Measurements from ENCODE around the gene ACO2.

ACO2 gene

GRCh38 chr22:41565403-41566054 lies 96.6 kb downstream of the ACO2 start:
- POLR2A ChIA-PET = interaction anchor here (0.6 to 1.4 kb wide), 8 partner anchors 12 to 161 kb away, joined by 3 to 9 read pairs (median 3); partner anchors contain the start of genes PMM1 and XRCC6
- CTCF ChIA-PET = interaction anchor here (0.7 to 2.1 kb wide), 4 partner anchors 11 to 234 kb away, joined by 3 to 9 read pairs (median 6); partner anchors contain the start of gene POLR3H
- Histone ChIP-seq H3K27ac (ENCODE audit: extremely low read depth, low read depth, low read length) (peak overlapping the region; percentile 24; the same call in 1 of the 2 replicates), H3K9me3 (ENCODE audit: control insufficient read depth, insufficient read depth, low read depth, low read length) (no peaks in the 10 kb centered on the region), H3K4me1 (ENCODE audit: control insufficient read depth, insufficient read depth, low read length) (peaks cover 3% of the 10 kb centered on the region), H3K4me3 (ENCODE audit: low read depth, low read length) (no peak overlapping the region), H3K36me3 (ENCODE audit: control insufficient read depth in 2 of 2, insufficient read depth in 1 of 2, low read length in 2 of 2) (no peaks in the 10 kb centered on the region)
- TF ChIP-seq ZNF629 (tag by site-specific recombination; IDR thresholded peaks at IDR 0.05) (peak; percentile 51; the same call in 1 of the 2 replicates), KLF1 (tag by site-specific recombination; IDR thresholded peaks at IDR 0.05) (0 out of 2 replicates have a peak, but pooled peaks have one; percentile 10), ZNF350 (tag by site-specific recombination; IDR thresholded peaks at IDR 0.05) (no peak), HIC1 (tag by site-specific recombination; IDR thresholded peaks at IDR 0.05) (0 out of 2 replicates have a peak, but pooled peaks have one; percentile 27), ZIC2 (tag by site-specific recombination; IDR thresholded peaks at IDR 0.05) (no peak), ZNF621 (tag by site-specific recombination; IDR thresholded peaks at IDR 0.05) (no peak), SCRT2 (tag by site-specific recombination; IDR thresholded peaks at IDR 0.05) (no peak), GLIS2 (tag by site-specific recombination; IDR thresholded peaks at IDR 0.05) (peak; percentile 36), ZBTB17 (tag by site-specific recombination; IDR thresholded peaks at IDR 0.05) (peak; percentile 70), ZNF362 (tag by site-specific recombination; IDR thresholded peaks at IDR 0.05) (peak; percentile 79; the same call in 1 of the 2 replicates), ZNF274 (IDR thresholded peaks at IDR 0.05; ENCODE audit: low read length) (no peak), ZNF274 (tag by site-specific recombination; IDR thresholded peaks at IDR 0.05; ENCODE audit: borderline replicate concordance) (no peak), ZBTB8A (tag by site-specific recombination; IDR thresholded peaks at IDR 0.05) (0 out of 2 replicates have a peak, but pooled peaks have one; percentile 37), ZEB2 (tag by site-specific recombination; IDR thresholded peaks at IDR 0.05) (0 out of 2 replicates have a peak, but pooled peaks have one; percentile 60), ZNF600 (tag by site-specific recombination; IDR thresholded peaks at IDR 0.05) (peak; percentile 90), ZNF148 (tag by site-specific recombination; IDR thresholded peaks at IDR 0.05; ENCODE audit: borderline replicate concordance) (no peak), SP7 (tag by site-specific recombination; IDR thresholded peaks at IDR 0.05) (0 out of 2 replicates have a peak, but pooled peaks have one; percentile 42)

GRCh38 chr22:41567512-41567768 lies 98.5 kb downstream of the ACO2 start:
- no peak overlapping the region for H3K4me3 ChIP-seq (ENCODE audit: low read depth, low read length)
- no peaks in the 10 kb centered on the region for H3K36me3 ChIP-seq (ENCODE audit: control insufficient read depth in 2 of 2, insufficient read depth in 1 of 2, low read length in 2 of 2)
- CTCF ChIA-PET = interaction anchor here (0.6 to 2.1 kb wide), 5 partner anchors 9 to 34 kb away, joined by 3 to 9 read pairs (median 4); no protein-coding TSS in a partner anchor
- H3K9me3 ChIP-seq (ENCODE audit: control insufficient read depth, insufficient read depth, low read depth, low read length) = no peaks in the 10 kb centered on the region
- no peak overlapping the region for H3K27ac ChIP-seq (ENCODE audit: extremely low read depth, low read depth, low read length)
- POLR2A ChIA-PET = interaction anchor here (1.1 to 2.9 kb wide), 3 partner anchors 14 to 54 kb away, joined by 3 to 16 read pairs (median 4); partner anchors contain the start of genes DESI1, PMM1 and XRCC6
- H3K4me1 ChIP-seq (ENCODE audit: control insufficient read depth, insufficient read depth, low read length) = peaks cover 3% of the 10 kb centered on the region
- no peak for TF ChIP-seq ZNF274 (IDR thresholded peaks at IDR 0.05; ENCODE audit: low read length)
- no peak for TF ChIP-seq ZNF274 (tag by site-specific recombination; IDR thresholded peaks at IDR 0.05; ENCODE audit: borderline replicate concordance)
- TF ChIP-seq PRDM2 (tag by site-specific recombination; IDR thresholded peaks at IDR 0.05; ENCODE audit: borderline replicate concordance) = no peak
- no peak for TF ChIP-seq ZNF561 (tag by site-specific recombination; IDR thresholded peaks at IDR 0.05; ENCODE audit: borderline replicate concordance)
- no peak for TF ChIP-seq KLF10 (tag by site-specific recombination; IDR thresholded peaks at IDR 0.05)
- no peak for TF ChIP-seq ZNF521 (tag by site-specific recombination; IDR thresholded peaks at IDR 0.05)
- TF ChIP-seq ZNF768 (tag by site-specific recombination; IDR thresholded peaks at IDR 0.05) = peak; percentile 1; the same call in 1 of the 2 replicates
